Neural cell (in vitro differentiated cells): ENCODE data around the gene TBC1D5.

Source experiments
- EZH2 ChIP-seq: fragments of 200-600, 300-800 bp; shearing (Covaris generic), sonication (generic); IDR thresholded peaks from 2 replicates; pipeline ENCODE4 v1.6.1; 2014; ENCODE audit warnings: antibody characterized with exemption, low read length, borderline replicate concordance, mild to moderate bottlenecking; ENCODE audit not compliant: insufficient read depth, poor library complexity, severe bottlenecking
- POLR2AphosphoS5 ChIP-seq: IDR thresholded peaks from 2 replicates; pipeline ENCODE4 v1.6.1; 2012
- TAF1 ChIP-seq: IDR thresholded peaks from 2 replicates; pipeline ENCODE4 v1.6.1; 2012; ENCODE audit warnings: low read depth
- TF ChIP-seq, protein P1 (sequence below): fragments of 450-650 bp; IDR thresholded peaks from 2 replicates; pipeline ENCODE4 v1.5.1; 2014; ENCODE audit warnings: antibody characterized with exemption, mild to moderate bottlenecking, moderate library complexity; ENCODE audit not compliant: poor library complexity, severe bottlenecking

DNA sequence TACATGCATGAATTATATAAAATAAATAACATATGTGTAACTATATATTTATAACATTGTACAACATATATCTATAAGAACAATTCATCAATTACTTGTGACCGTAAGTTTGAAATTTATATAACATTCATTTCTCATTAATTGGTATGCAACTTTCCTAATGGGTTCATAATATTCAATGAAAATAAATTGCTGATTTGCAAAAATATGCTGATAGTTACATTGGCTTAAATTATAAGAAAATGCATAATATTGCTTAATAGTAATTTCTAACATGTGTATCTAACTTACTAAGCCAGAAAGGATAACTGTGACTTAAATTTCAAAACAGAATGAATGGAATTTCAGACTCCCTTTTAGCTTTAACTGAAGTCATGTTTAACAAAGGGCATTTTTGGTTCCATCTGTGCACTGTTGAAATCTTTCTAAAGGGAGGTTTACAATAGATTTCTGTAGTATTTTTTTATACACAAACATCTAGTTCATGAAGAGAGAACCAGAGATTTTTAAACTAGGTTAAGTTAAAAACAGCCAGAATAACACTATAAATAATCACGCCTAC lies 310.9 kb downstream of the TBC1D5 start:
- TF ChIP-seq, protein P1, sequence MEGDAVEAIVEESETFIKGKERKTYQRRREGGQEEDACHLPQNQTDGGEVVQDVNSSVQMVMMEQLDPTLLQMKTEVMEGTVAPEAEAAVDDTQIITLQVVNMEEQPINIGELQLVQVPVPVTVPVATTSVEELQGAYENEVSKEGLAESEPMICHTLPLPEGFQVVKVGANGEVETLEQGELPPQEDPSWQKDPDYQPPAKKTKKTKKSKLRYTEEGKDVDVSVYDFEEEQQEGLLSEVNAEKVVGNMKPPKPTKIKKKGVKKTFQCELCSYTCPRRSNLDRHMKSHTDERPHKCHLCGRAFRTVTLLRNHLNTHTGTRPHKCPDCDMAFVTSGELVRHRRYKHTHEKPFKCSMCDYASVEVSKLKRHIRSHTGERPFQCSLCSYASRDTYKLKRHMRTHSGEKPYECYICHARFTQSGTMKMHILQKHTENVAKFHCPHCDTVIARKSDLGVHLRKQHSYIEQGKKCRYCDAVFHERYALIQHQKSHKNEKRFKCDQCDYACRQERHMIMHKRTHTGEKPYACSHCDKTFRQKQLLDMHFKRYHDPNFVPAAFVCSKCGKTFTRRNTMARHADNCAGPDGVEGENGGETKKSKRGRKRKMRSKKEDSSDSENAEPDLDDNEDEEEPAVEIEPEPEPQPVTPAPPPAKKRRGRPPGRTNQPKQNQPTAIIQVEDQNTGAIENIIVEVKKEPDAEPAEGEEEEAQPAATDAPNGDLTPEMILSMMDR = no peak
- TF ChIP-seq EZH2 (no peak), POLR2AphosphoS5 (no peak), TAF1 (no peak)
